K562 (cell line): ENCODE results near the gene NSUN2. TPM values are rescaled to one million over a fixed set of nuclear protein-coding genes. Genes with fewer than 3 reads are reported as not detected.

Experiments
- ATAC-seq: fragments of 200-7000 bp; cut with Tn5 transposase; 3 replicates; pipeline ENCODE4 v1.9.1; 2020; ENCODE audit warnings: moderate library complexity
- BruUV-seq: library from RNA; stranded (reverse); fragments of 400-500 nt; replicated peaks from 2 replicates; lab custom pipeline; 2021; lab: Mats Ljungman, UMichigan
- CTCF ChIA-PET: fragments of 300-600 bp; formaldehyde crosslinking; extraction: SDS; loops from one replicate; lab custom pipeline; 2021; ENCODE audit warnings: low intra/inter-chr PET ratio; lab: Yijun Ruan, JAX
- POLR2A ChIA-PET: fragments of 300-600, 350-650 bp; sonication (Branson Sonifier 250); formaldehyde crosslinking; extraction: SDS; loops from one replicate; lab custom pipeline; 2021; ENCODE audit warnings: antibody characterized with exemption, inconsistent platforms; lab: Yijun Ruan, JAX
- DNase-seq, 4 experiments: peaks; one replicate each; pipeline versions ENCODE4 v3.0.0 to v3.0.0-alpha.2; 2011 to 2018; ENCODE audit warnings: low spot score in 3 of 4, mixed read lengths in 3 of 4; ENCODE audit errors: extremely low read depth in 1 of 4
- FAIRE-seq: peaks from 2 replicates; lab custom pipeline; 2011; peaks lifted over from hg19 to GRCh38; lab: Jason Lieb, UNC
- H2AFZ ChIP-seq: 2 replicates; pipeline ENCODE4 v1.6.0; 2011; ENCODE audit warnings: low read depth, low read length, control low read depth, inconsistent platforms
- H3K27ac ChIP-seq: fragments of 200-600 bp; 3 replicates; pipeline ENCODE4 v1.8.0; 2011; ENCODE audit warnings: low read depth, mild to moderate bottlenecking, control low read depth, inconsistent platforms, low read length, moderate library complexity, mixed read lengths; ENCODE audit errors: extremely low read depth
- H3K27me3 ChIP-seq, 2 experiments: fragments of 300-600 bp in 1 of 2; 2 replicates in 1 of 2; 3 replicates in 1 of 2; pipeline versions ENCODE4 v1.6.0 to v1.8.0; 2011; ENCODE audit warnings: inconsistent platforms in 2 of 2, low read length in 2 of 2, mild to moderate bottlenecking in 1 of 2, mixed read lengths in 1 of 2, moderate library complexity in 1 of 2; ENCODE audit not compliant: control insufficient read depth in 2 of 2, insufficient read depth in 2 of 2
- H3K36me3 ChIP-seq: fragments of 300-600 bp; 3 replicates; pipeline ENCODE4 v1.8.0; 2011; ENCODE audit warnings: mild to moderate bottlenecking, low read length, inconsistent platforms; ENCODE audit not compliant: control insufficient read depth, insufficient read depth
- H3K4me1 ChIP-seq, 2 experiments: fragments of 200-600 bp in 1 of 2; replicated peaks in 1 of 2; 2 replicates in 1 of 2; 3 replicates in 1 of 2; pipeline versions ENCODE4 v1.5.1 to v1.8.0; 2011; ENCODE audit warnings: inconsistent platforms in 2 of 2, low read length in 2 of 2, mild to moderate bottlenecking in 1 of 2, mixed read lengths in 1 of 2, moderate library complexity in 1 of 2; ENCODE audit not compliant: control insufficient read depth in 2 of 2, insufficient read depth in 2 of 2
- H3K4me2 ChIP-seq: 2 replicates; pipeline ENCODE4 v1.6.1; 2011; ENCODE audit warnings: low read length, control low read depth, inconsistent platforms, mixed read lengths; ENCODE audit not compliant: insufficient read depth
- H3K4me3 ChIP-seq: fragments of 200-600 bp; sonication (generic), shearing (Covaris generic); 2 replicates; pipeline ENCODE4 v1.5.1; 2016; ENCODE audit warnings: control low read depth, inconsistent platforms
- H3K79me2 ChIP-seq: fragments of 200-600 bp; 3 replicates; pipeline ENCODE4 v1.8.0; 2011; ENCODE audit warnings: low read length, inconsistent platforms; ENCODE audit not compliant: control insufficient read depth, insufficient read depth
- H3K9ac ChIP-seq, 2 experiments: 2 replicates each; pipeline versions ENCODE4 v1.6.0 to v1.6.1; 2011; ENCODE audit warnings: low read depth in 2 of 2, low read length in 2 of 2, control low read depth in 1 of 2, inconsistent platforms in 1 of 2, mild to moderate bottlenecking in 1 of 2, mixed read lengths in 1 of 2; ENCODE audit not compliant: insufficient read depth in 1 of 2
- H3K9me1 ChIP-seq: one replicate; pipeline ENCODE4 v1.6.0; 2011; ENCODE audit warnings: inconsistent platforms, mild to moderate bottlenecking, low read length, moderate library complexity; ENCODE audit not compliant: control insufficient read depth, insufficient read depth
- H3K9me3 ChIP-seq: replicated peaks from 2 replicates; pipeline ENCODE4 v1.5.1; 2011; ENCODE audit warnings: low read depth, low read length, inconsistent platforms; ENCODE audit not compliant: control insufficient read depth, insufficient read depth
- H4K20me1 ChIP-seq: replicated peaks from 2 replicates; pipeline ENCODE4 v1.6.1; 2011; ENCODE audit warnings: low read length, inconsistent platforms, mixed read lengths; ENCODE audit not compliant: control insufficient read depth, insufficient read depth
- WGBS: fragments of 100-300 bp; shearing (Covaris generic); methylation state at CpG from one replicate; pipeline ENCODE4 v1.1.6; 2016; ENCODE audit warnings: low coverage, mixed read lengths; ENCODE audit not compliant: insufficient coverage; ENCODE audit errors: missing lambda C conversion rate; 5-methylcytosine and 5-hydroxymethylcytosine counted together
- in situ Hi-C: fragments of 300-500 bp; cut with MboI; formaldehyde crosslinking; loops from 4 replicates; pipeline ENCODE4 v1.15.0; 2018; ENCODE audit warnings: inconsistent platforms, mixed read lengths
- intact Hi-C: fragments of 100-400 bp; cut with micrococcal nuclease; formaldehyde crosslinking; loops from 2 replicates; pipeline ENCODE4 v1.14.2; 2022
- polyA plus RNA-seq, 8 experiments: library from polyadenylated mRNA; depleted of rRNA in 4 of 8; stranded (reverse) in 5 of 8; unstranded in 3 of 8; fragments of >200 nt; fragmentation: Nextera tagmentation in 2 of 8; fragmentation: Illumina TruSeq in 1 of 8; extraction: Ambion mirVana in 2 of 8; extraction: Trizol in 1 of 8; gene quantifications; 2 replicates each; pipeline versions ENCODE4 v1.2.1 to v1.2.3, GENCODE V29; 2011 to 2014; ENCODE audit warnings: inconsistent platforms in 1 of 8, missing spikeins in 1 of 8
- total RNA-seq, 7 experiments: library from RNA; depleted of rRNA in 6 of 7; stranded (reverse); fragments of >200 nt in 6 of 7; fragmentation: Illumina TruSeq in 2 of 7; extraction: Trizol in 2 of 7; gene quantifications; 2 replicates each; pipeline versions ENCODE4 v1.2.1 to v1.2.3, GENCODE V29; 2011 to 2021; ENCODE audit warnings: low replicate concordance in 1 of 7
- TF ChIP-seq, protein P1 (sequence below): fragments of 200-600 bp; sonication (generic); IDR thresholded peaks from one replicate; pipeline ENCODE4 v1.6.1; 2012; ENCODE audit warnings: mild to moderate bottlenecking, low read depth, low read length, inconsistent platforms

NSUN2 gene
- total and polyA plus RNA-seq, 9 of the 15 experiments (the other 6 are each of a cell fraction or from before 2014, with no cell fraction given): 9.2 to 167 (median 127) TPM

DNA sequence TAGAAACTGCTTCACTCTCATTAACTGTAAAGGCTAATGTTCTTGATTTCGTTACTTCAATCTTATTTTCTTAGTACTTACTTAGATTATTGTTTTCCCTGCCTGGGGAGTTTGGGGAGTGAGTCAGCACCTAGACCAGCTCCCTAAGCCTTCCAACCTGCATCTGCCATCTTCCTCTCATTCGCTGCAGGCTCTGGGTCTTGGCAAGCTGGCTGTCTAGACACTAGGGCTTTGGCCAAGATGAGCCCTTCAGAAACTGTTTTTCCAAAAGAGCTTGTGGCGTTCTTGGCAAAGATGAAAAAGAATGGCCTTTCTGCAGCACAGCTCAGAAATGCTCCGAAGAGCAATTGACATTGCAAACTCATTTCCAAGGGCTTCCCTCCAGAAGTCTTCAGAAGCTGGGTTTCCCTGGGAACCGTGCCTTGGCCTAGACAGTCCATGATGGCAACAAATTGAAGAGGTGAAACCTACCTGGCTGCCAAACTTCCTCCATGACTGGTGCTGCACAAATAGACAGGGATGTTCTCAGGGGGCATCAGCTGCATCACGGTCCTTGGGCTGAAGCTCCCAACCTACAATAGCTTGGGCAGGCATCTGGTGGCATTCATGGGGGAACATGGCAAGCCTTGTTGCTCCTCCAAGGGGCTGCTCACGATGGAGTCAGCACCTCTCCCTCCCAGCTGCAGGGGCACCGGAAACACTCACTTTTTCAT is 76.6 kb downstream of the NSUN2 start:
- no peak overlapping the region for H3K27ac ChIP-seq
- DNase-seq (no peak), FAIRE-seq (no peak), ATAC-seq (no peak)
- no peaks in the 10 kb centered on the region for H3K79me2 ChIP-seq
- no peak overlapping the region for H3K9ac ChIP-seq
- H3K36me3 ChIP-seq: no peaks in the 10 kb centered on the region
- WGBS: under 1% methylated on average over 8 of the region's 8 CpGs
- H3K9me3 ChIP-seq: no peaks in the 10 kb centered on the region
- H2AFZ ChIP-seq: no peak overlapping the region
- in situ Hi-C loops: no loop called here
- H4K20me1 ChIP-seq: peaks cover 4% of the 10 kb centered on the region; the same call in 1 of the 2 replicates
- H3K4me1 ChIP-seq: no peaks in the 10 kb centered on the region
- H3K9me1 ChIP-seq: no peaks in the 10 kb centered on the region
- no peak overlapping the region for H3K4me2 ChIP-seq
- H3K4me3 ChIP-seq: no peak overlapping the region
- BruUV-seq: no TSS peak
- ChIA-PET POLR2A (interaction anchor here (0.8 kb wide), 1 partner anchor 25 kb away, joined by 3 read pairs; no protein-coding TSS in a partner anchor), CTCF (no interaction called here)
- intact Hi-C loops: no loop called here
- peaks cover 16 to 52% of the 10 kb centered on the region in 2 experiments; a peak in 3 of 5 replicates for H3K27me3 ChIP-seq
- TF ChIP-seq, protein P1, sequence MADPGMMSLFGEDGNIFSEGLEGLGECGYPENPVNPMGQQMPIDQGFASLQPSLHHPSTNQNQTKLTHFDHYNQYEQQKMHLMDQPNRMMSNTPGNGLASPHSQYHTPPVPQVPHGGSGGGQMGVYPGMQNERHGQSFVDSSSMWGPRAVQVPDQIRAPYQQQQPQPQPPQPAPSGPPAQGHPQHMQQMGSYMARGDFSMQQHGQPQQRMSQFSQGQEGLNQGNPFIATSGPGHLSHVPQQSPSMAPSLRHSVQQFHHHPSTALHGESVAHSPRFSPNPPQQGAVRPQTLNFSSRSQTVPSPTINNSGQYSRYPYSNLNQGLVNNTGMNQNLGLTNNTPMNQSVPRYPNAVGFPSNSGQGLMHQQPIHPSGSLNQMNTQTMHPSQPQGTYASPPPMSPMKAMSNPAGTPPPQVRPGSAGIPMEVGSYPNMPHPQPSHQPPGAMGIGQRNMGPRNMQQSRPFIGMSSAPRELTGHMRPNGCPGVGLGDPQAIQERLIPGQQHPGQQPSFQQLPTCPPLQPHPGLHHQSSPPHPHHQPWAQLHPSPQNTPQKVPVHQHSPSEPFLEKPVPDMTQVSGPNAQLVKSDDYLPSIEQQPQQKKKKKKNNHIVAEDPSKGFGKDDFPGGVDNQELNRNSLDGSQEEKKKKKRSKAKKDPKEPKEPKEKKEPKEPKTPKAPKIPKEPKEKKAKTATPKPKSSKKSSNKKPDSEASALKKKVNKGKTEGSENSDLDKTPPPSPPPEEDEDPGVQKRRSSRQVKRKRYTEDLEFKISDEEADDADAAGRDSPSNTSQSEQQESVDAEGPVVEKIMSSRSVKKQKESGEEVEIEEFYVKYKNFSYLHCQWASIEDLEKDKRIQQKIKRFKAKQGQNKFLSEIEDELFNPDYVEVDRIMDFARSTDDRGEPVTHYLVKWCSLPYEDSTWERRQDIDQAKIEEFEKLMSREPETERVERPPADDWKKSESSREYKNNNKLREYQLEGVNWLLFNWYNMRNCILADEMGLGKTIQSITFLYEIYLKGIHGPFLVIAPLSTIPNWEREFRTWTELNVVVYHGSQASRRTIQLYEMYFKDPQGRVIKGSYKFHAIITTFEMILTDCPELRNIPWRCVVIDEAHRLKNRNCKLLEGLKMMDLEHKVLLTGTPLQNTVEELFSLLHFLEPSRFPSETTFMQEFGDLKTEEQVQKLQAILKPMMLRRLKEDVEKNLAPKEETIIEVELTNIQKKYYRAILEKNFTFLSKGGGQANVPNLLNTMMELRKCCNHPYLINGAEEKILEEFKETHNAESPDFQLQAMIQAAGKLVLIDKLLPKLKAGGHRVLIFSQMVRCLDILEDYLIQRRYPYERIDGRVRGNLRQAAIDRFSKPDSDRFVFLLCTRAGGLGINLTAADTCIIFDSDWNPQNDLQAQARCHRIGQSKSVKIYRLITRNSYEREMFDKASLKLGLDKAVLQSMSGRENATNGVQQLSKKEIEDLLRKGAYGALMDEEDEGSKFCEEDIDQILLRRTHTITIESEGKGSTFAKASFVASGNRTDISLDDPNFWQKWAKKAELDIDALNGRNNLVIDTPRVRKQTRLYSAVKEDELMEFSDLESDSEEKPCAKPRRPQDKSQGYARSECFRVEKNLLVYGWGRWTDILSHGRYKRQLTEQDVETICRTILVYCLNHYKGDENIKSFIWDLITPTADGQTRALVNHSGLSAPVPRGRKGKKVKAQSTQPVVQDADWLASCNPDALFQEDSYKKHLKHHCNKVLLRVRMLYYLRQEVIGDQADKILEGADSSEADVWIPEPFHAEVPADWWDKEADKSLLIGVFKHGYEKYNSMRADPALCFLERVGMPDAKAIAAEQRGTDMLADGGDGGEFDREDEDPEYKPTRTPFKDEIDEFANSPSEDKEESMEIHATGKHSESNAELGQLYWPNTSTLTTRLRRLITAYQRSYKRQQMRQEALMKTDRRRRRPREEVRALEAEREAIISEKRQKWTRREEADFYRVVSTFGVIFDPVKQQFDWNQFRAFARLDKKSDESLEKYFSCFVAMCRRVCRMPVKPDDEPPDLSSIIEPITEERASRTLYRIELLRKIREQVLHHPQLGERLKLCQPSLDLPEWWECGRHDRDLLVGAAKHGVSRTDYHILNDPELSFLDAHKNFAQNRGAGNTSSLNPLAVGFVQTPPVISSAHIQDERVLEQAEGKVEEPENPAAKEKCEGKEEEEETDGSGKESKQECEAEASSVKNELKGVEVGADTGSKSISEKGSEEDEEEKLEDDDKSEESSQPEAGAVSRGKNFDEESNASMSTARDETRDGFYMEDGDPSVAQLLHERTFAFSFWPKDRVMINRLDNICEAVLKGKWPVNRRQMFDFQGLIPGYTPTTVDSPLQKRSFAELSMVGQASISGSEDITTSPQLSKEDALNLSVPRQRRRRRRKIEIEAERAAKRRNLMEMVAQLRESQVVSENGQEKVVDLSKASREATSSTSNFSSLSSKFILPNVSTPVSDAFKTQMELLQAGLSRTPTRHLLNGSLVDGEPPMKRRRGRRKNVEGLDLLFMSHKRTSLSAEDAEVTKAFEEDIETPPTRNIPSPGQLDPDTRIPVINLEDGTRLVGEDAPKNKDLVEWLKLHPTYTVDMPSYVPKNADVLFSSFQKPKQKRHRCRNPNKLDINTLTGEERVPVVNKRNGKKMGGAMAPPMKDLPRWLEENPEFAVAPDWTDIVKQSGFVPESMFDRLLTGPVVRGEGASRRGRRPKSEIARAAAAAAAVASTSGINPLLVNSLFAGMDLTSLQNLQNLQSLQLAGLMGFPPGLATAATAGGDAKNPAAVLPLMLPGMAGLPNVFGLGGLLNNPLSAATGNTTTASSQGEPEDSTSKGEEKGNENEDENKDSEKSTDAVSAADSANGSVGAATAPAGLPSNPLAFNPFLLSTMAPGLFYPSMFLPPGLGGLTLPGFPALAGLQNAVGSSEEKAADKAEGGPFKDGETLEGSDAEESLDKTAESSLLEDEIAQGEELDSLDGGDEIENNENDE: no peak
